ENCODE data around the gene ZMYND19.
A peak's percentile ranks its signal among the peaks of the same experiment; 100 is the strongest.

Gene ZMYND19

GRCh38 chr9:137583347-137583746 lies 7.0 kb downstream of the ZMYND19 start:
- no peak overlapping the region for H3K4me3 ChIP-seq (ENCODE audit: low read depth, low read length)
- TF ChIP-seq CTCF (IDR thresholded peaks at IDR 0.05; ENCODE audit: low read depth, low read length): no peak

GRCh38 chr9:137582286-137582860 lies 7.9 kb downstream of the ZMYND19 start:
- no peak overlapping the region for H3K4me3 ChIP-seq (ENCODE audit: low read depth, low read length)
- TF ChIP-seq CTCF (IDR thresholded peaks at IDR 0.05; ENCODE audit: low read depth, low read length): no peak

- TF ChIP-seq CTCF (IDR thresholded peaks at IDR 0.05; ENCODE audit: low read depth, low read length): no peak
- no peak overlapping the region for H3K4me3 ChIP-seq (ENCODE audit: low read depth, low read length)
These were observed 8.7 kb downstream of the ZMYND19 start for GRCh38 chr9:137581361-137582285.

- no peak for TF ChIP-seq CTCF (IDR thresholded peaks at IDR 0.05; ENCODE audit: low read depth, low read length)
- H3K4me3 ChIP-seq (ENCODE audit: low read depth, low read length): no peak overlapping the region
These were observed 9.4 kb downstream of the ZMYND19 start for GRCh38 chr9:137580954-137581322.

- TF ChIP-seq CTCF (IDR thresholded peaks at IDR 0.05; ENCODE audit: low read depth, low read length): no peak
- no peak overlapping the region for H3K4me3 ChIP-seq (ENCODE audit: low read depth, low read length)
These were observed 9.9 kb downstream of the ZMYND19 start for GRCh38 chr9:137580209-137580953.

GRCh38 chr9:137579259-137579604 lies 11.1 kb downstream of the ZMYND19 start:
- no peak for TF ChIP-seq CTCF (IDR thresholded peaks at IDR 0.05; ENCODE audit: low read depth, low read length)
- peak overlapping the region; percentile 71 for H3K4me3 ChIP-seq (ENCODE audit: low read depth, low read length)
